Kidney glomerular epithelial cell (primary cell): ENCODE measurements around the gene OR6N1.
A peak's percentile ranks its signal among the peaks of the same experiment; 100 is the strongest.

Experiments
- DNase-seq: peaks from one replicate; lab custom pipeline; 2025; lab: John Stamatoyannopoulos, UW

OR6N1 gene, protein sequence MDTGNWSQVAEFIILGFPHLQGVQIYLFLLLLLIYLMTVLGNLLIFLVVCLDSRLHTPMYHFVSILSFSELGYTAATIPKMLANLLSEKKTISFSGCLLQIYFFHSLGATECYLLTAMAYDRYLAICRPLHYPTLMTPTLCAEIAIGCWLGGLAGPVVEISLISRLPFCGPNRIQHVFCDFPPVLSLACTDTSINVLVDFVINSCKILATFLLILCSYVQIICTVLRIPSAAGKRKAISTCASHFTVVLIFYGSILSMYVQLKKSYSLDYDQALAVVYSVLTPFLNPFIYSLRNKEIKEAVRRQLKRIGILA

DNA sequence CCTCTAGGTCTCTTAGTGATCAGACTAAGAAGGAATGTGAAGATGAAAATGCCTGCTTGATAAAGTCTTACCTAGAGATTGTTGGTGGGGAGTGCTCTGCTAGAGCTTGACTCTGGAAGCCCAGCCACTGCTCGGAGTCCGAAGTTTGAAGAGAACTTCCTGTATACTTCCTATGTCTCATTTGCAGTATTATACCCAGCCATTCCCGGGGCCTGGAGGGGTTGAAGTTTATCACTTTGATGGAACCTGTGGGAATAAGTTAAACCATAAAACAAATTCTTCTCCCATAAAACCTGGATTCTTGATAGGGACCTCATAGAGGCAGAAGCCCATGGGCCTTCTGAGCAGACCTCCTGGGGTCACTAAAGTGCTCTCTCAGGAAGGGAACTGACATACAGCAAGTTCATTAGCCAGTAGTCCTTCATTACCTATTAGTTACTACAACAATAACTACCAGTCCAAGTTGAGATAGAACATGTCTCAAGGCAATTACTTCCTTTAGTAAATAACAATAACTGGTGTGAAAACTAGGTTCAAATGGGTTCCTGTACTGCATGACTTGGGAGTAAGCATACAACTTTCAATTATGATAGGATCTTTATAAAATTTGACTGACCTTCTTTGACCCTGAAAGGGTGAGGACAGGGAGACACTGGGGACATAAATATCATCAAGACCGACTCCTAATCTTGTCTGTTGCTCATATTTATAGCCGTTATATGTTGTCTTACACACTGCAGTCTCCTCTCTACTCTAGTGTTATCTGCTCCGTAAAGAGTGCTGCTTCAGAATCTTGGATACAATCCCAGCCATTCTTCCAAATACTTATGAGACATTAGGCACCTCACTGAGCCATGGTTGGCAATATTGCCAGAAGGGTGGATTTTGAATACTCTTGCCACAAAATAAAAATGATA is at the start of gene OR6N1:
Gene OR6N1, minus strand, starts transcription at position 246 of the 917 bp plus-strand sequence. CDS start 5,513 bp downstream, outside the sequence.
- no peak for DNase-seq

DNA sequence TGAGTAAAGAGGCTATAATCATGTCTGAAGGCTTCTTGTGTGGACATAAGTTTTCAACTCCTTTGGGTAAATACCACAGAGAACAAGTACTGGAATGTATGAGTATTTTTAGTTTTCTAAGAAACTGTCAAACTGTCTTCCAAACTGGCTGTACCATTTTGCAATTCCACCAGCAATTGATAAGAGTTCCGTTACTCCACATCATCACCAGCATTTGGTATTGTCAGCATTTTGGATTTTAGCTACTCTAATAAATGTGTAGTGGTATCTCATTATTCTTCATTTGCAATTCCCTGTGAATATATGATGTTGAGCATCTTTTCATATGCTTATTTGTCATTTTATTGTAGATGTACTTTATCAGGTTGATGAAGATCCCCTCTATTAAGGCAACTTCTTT is 49.7 kb upstream of the OR6N1 start:
- DNase-seq = no peak

DNA sequence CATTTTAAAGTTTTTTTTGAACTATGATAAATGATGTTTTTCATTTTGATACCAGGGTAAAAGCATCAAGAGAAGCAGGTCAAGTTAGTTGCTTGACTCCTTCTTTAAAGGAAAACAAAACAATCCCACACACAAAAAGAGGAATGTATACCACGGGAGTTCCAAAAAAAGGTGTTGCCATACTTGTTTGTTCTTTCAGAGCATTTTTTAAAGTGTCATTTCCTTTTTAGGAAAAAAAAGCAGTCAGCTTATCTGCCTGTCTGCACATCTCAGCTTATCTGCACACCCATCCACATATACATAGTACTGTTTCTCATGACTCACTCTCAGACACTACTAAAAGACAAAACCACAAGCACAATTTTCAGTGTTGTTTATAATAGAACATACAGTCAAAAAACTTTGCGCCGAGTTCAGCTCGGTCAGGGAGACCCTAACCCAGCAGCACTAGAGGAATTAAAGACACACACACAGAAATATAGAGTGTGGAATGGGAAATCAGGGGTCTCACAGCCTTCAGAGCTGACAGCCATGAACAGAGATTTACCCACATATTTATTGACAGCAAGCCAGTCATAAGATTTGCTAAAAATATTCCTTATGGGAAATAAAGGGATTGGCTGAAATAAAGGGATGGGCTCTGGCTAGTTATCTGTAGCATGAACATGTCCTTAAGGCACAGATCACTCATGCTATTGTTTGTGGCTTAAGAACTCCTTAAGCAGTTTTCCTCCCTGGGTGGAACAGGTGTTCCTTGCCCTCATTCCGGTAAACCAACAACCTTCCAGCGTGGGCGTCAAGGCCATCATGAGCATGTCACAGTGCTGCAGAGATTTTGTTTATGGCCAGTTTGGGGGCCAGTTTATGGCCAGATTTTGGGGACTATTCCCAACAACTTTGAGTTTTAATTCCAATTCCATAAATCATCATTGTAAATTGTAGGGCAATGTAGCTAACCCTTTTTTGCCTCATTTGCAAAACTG is 47.8 kb upstream of the OR6N1 start:
- peak; percentile 12 for DNase-seq

DNA sequence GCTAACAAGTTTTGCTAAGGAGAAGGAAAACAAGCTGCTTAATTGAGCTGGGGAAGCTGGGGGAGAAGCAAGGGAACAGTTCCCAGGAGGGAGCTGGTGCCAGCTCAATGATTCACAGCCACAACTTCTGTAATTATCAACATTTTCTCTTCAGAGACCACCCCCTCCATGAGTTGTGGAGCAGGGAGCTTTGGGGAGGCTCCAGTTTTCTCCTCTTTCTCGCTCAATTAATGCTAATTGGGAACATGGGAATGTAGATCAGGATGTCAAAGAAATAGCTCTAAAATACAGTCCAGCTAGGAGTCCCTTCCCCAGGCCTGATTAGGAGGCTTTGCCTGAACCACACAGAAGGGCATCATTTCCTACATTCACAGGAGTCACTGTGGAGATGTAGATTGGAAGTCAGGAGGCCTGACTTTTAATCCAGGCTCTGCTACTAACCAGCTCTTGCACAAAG is 47.0 kb upstream of the OR6N1 start:
- peak; percentile 70 for DNase-seq

DNA sequence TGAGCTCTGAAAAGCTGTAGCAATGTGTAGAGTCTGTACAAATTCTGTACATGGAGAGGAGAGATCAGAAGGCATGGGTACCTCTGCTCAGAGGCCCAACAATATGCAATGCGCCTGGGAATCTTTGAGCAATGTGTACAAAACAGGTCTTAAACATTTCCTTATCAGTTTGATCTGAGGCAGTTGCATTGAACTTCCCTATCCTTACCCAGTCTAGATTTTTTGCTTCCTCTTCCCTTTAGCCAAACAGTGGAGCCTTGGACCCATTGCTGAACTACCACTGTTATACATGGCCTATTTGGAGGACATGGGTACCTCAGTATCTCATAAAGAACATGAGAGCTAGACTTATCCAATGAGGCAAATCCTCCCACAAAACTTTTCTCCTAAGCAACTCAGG is 46.6 kb upstream of the OR6N1 start:
- DNase-seq = no peak

DNA sequence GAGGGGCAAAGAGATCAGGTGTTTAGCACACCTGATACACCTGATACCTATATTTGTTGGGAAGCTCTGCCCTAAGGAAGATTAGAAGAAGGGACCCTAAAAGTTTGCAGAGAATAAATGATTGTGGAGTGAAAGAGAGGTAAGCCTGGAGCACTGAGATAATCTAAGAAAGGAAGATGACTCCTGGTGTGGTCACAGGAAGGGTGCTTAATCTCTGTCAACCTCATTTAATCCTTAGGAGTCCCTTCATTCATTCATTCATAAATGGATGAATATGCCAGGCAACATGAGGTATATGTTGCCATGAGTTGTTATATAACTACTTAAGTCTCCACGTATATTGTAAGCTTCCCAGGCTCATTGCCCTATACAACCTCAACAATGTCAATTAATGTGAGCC is 43.0 kb upstream of the OR6N1 start:
- no peak for DNase-seq

DNA sequence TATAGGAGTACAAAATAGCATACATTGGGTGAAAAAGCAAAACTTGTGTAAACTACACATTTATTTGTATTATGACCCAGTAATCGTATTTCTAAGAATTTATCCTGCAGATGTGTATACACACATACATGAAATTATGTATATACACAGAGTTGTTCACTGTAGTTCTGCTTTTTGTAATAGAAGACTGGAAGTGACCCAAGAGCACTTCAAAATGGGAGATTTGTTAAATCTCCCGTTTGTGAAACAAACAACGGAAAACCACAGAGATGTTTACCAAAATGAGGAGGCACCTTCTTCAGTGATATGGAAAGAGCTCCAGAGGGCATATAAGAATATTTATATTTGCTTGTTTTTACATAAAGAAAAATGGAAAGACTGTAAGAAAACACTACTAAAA is 41.2 kb upstream of the OR6N1 start:
- no peak for DNase-seq

DNA sequence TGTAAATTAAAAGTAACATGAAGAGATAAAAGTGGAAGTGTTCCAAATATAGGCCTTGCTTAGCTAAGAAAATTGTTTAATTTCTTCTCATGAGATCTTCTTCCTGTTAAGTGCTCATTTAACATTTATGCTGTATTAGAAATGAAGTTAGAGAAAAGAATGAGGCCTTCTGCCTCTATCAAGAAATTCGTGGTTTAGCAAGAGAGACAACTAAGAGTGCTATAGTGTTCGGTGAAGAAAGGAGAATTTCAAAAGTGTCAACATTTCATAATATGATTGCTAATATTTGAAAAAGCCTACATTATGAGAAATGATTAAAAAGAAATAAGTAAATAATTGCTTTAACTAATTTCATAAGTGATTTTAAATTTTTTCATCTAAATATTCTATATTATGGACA is 40.3 kb upstream of the OR6N1 start:
- no peak for DNase-seq

DNA sequence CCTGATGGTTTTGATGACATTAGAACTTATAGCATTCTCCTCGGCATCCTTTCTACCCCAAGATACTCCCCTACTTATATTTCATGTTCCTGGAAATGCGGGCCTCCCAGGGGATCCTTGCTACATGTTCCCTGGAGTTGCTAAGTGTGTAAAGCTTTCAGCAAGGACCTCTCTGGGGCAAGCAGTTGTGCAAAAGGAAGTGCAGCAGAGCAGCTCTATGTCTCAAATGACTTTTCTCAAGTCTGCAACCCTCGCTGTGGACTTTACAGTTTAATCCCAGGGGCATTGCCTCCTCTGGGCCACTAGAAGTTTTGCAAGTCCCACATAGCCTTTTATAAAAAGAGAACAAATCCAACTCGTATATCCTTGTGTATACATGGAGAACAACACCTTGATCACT is 38.3 kb upstream of the OR6N1 start:
- no peak for DNase-seq

DNA sequence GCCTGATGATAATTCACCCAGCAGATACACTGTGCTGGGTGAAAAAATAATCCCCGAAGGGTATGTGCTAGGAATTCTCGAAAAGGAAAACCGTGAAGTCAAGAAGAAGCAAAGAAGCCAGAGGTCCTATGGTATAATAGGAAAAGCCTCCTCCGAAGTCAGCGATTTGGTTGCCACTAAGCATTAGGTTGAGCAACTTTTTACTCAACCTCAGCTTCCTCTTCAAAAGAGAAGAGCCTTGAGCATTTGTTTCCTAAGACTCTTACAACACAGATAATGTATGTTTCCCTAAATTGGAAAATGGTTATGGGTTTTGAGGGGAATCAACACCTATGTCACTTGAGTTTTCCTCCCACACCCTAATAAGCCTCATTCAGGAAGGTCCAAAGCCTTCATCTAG is 37.9 kb upstream of the OR6N1 start:
- DNase-seq = no peak

DNA sequence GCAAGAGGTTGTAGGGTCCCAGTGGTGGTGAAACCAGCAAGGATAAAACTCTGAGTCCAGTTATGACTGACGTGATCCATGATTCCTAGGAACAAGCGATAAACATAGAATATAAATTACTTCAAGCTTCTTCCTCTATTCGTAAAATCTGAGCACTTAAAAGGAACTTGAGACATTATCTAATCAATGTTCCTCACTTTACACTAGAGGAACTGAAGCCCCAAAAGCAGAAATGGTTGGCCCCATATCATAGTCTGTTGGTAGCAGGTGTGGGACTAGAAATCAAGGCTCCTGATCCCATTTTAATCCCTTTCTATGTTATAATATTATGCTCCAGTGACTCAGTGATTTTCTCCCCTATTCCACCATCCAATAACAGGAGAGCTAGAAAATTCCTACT is 37.3 kb upstream of the OR6N1 start:
- DNase-seq = no peak

DNA sequence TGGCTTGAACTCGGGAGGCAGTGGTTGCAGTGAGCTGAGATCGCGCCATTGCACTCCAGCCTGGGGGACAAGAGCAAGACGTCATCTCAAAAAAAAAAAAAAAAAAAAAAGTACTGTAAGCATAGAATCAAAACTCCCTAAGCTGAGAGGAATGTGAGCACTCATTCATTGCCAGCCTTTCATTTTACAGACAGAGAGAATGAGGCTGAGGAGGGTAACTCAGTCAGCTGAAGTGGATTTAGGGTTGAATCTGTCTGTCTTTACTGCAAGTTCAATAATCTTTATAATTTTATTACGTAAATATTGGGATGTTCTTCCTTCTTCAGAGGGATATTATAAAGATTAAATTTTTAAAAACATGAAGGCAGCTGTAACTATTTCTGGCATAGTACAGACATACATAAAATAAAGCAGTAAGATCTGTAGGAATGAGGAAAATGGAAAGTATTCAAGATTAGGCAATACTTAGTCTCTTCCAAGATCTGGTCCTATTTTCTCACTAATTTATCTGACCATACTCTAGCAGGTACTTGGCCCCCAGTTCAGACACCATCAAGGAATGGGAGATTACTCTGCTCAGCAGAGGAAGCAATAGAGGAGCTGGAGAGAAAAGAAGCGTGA is 35.0 kb upstream of the OR6N1 start:
- no peak for DNase-seq

DNA sequence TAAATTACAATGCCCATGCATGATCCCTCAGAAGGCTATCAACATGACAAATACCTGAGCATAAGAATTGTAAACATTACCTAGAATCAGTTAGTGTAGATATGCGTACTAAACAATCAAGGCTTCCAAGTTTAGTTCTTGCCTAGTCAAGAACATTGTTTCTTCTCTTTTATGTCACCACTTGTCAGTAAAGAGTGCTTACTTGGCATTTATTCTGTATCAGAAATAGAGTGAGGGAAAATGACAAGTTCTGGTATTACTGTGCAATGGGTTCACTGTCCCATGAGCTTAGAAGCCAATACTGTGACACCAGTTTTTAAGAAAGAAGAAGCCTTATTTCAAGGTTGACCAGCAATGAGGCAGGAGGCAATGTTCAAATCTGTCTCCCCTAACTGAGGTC is 31.7 kb upstream of the OR6N1 start:
- DNase-seq = no peak

DNA sequence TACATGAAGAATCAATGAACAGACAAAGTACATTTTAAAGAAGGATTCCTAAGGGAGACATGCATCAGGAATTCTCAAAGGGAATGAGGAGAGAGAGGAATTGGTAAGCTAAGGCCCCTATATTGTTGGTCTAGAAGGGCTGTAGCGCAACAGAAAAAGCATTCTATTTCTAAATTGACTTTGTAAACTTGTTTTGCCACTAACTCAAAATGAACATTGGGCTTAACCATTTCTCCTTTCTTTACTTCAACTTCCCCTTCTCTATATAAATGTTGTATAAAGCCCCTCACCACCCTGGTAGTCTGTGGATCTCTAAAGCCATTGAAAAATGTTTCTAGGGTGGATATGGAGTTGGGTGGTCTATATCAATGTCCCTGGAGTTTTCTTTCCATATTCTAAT is 29.4 kb upstream of the OR6N1 start:
- no peak for DNase-seq

DNA sequence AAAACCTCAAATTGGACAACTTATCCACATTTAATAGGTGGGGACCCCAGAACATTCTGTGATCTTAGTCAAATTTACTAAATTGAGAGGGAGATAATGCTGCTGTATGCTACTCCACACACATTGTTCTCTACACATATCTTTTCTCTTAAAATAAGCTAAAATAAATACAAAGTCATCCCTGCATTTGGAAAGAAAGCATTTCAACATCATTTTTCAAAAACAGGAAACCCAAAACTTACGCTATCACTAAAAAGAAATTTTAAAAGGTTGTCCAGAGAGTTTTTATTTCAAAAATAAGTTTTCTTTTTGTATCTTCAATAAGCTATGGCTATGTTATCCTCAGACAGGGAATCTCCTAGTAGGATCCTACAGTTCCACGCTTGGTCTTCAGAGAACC is 28.5 kb upstream of the OR6N1 start:
- no peak for DNase-seq

DNA sequence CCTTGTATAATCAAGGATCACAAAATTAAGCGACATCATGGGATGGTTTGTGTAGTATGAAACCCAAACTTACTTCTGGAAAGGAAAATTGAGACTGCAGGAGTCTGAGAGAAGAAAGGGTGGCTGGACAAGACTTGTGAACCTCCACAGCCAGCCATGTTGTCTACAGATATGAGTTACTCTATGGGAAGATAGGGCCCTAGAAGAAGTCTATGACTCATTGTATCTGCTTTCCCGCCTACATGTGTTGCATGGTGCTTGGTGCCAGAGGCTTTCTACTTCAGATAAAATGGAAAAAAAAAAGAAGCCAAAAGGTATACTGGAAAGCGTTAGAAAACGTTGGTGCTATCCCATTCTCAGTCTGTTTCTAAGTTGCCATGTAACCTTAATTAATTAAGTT is 27.7 kb upstream of the OR6N1 start:
- no peak for DNase-seq

DNA sequence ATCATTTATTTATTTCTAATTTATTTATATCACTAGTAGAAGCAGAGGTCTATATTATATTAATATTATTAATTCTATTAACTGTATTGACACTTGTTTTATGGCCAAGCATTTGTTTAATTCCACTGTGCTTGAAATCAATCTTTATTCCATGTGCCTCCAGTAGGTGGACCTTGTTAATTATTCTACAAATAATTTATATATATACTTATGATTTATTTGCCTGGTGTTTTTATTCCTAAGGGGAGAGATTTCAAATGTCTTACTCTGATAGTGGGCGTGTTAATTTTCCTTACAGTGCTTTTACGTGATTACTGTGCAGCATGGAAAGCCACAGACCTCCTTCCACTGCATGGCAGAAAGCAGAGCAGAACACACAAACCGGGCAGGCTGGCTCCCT is 26.5 kb upstream of the OR6N1 start:
- DNase-seq = no peak

DNA sequence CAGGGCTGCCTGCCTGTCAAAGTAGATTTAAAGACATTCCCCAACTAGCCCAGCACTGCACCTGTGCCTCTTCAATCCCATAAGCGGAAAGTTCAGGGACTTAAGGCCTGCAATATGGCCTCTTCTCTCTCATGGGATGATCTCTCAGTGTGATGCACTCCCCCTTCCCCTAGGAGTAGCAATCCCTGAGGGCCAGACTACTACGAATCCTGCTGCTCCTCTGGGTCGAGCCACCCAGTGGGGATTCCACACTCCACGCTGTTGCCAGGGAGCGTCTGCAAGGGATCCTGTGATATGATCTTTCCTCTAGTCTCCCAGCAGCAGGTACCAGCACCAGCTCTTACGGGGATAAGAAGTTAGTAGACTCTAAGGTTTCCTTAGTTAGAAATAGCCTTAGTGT is 22.3 kb upstream of the OR6N1 start:
- no peak for DNase-seq

DNA sequence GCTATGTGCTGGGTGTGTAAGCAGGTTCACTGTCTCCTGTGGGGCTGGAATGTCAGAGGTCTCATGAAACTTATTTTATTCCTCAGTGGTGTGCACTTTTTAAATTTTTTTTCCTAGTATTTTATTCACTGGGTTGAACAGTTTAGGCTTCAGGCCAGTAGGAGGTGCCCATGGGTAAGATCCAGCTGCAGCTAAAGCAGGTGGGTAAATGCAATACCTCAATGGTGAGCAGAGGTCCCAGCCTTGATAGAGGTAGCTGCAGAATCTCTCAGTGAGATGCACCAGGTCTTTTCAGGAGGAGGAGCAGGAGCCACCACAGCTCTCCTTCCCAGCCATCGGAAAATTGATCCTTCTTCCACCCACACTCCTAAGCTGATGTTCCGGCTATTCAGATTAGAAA is 21.6 kb upstream of the OR6N1 start:
- DNase-seq = no peak

DNA sequence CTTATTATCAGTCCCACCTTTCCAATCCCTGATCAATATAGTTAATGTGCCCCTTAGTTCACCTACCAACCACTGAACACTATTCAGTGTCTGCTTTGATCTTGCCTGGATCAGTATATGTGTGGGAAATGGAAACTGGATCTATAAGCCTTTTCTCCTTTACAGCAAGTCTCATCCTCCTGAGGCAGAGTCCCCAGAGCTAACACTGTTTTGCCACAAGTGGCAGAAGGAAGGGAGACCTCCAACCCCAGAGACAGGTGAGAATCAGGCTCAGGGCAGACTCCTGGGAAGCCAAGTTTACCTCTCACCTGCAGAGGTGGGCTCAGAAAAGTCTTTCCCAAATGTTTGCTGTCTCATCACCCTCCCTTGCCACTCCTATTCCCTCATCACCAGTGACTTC is 9.1 kb upstream of the OR6N1 start, which contains the start of gene OR6N2:
Gene OR6N2, minus strand, starts transcription at position 101 of the 400 bp plus-strand sequence. CDS start 3,569 bp downstream, outside the sequence.
- DNase-seq = no peak

DNA sequence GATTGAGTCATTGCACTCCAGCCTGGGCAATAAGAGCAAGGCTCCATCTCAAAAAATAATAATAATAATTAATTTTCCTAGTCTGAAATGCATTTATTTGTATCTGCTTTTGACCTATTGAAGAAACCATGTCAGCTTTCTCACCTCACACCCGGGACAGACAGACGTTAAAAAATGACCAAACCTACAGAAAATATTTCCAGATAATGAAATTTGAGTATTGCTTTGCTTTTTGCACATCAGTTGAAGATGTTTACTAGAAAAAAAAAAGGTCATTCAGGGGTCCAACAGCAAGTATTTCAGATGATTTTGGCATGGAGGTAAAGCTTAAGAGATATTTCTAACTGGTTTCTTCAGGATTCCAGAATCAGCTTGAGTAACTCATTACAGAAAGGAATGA is 17.6 kb downstream of the OR6N1 start, which contains the start of gene OR6K6:
Gene OR6K6, plus strand, starts transcription at position 301 of the 400 bp plus-strand sequence. CDS start 168 bp downstream, outside the sequence.
- no peak for DNase-seq
